IMR-90 (cell line): ENCODE data around the gene DEPDC5. TPM values are rescaled to one million over a fixed set of nuclear protein-coding genes. Genes with fewer than 3 reads are reported as not detected.

Experiments used
- ATAC-seq: fragments of 200-7000 bp; cut with Tn5 transposase; 2 replicates; pipeline ENCODE4 v1.9.1; 2020; ENCODE audit warnings: low read depth, mild to moderate bottlenecking, moderate library complexity
- BruUV-seq: library from RNA; stranded (reverse); fragments of 400-500 nt; replicated peaks from 2 replicates; lab custom pipeline; 2021; lab: Mats Ljungman, UMichigan
- CTCF ChIA-PET: fragments of 300-600 bp; formaldehyde crosslinking; extraction: SDS; loops from one replicate; lab custom pipeline; 2021; ENCODE audit warnings: antibody characterized with exemption; lab: Yijun Ruan, JAX
- POLR2A ChIA-PET: fragments of 300-600 bp; sonication (Branson Sonifier 250); formaldehyde crosslinking; loops from one replicate; lab custom pipeline; 2022; ENCODE audit warnings: antibody characterized with exemption; ENCODE audit not compliant: unreplicated experiment; lab: Charles Lee
- DNase-seq: peaks from one replicate; pipeline ENCODE4 v3.0.0; 2013
- H2AFZ ChIP-seq: replicated peaks from 2 replicates; pipeline ENCODE3; 2013; ENCODE audit warnings: low read length, mild to moderate bottlenecking; ENCODE audit not compliant: poor library complexity
- H2AK5ac ChIP-seq: 2 replicates; pipeline ENCODE4 v1.6.1; 2013; ENCODE audit warnings: low read depth, low read length, inconsistent platforms
- H2AK9ac ChIP-seq: replicated peaks from 2 replicates; pipeline ENCODE3; 2013; ENCODE audit warnings: mild to moderate bottlenecking, low read depth, low read length, moderate library complexity; ENCODE audit not compliant: poor library complexity
- H2BK120ac ChIP-seq: 2 replicates; pipeline ENCODE4 v1.6.1; 2013; ENCODE audit warnings: low read depth, low read length, inconsistent platforms
- H2BK15ac ChIP-seq: 3 replicates; pipeline ENCODE4 v1.6.1; 2013; ENCODE audit warnings: low read depth, low read length, inconsistent platforms
- H2BK20ac ChIP-seq: 2 replicates; pipeline ENCODE4 v1.6.1; 2013; ENCODE audit warnings: low read depth, mild to moderate bottlenecking, inconsistent platforms, low read length, moderate library complexity
- H2BK5ac ChIP-seq: 2 replicates; pipeline ENCODE4 v1.6.1; 2013; ENCODE audit warnings: mild to moderate bottlenecking, low read depth, low read length, inconsistent platforms; ENCODE audit not compliant: poor library complexity, severe bottlenecking
- H3K14ac ChIP-seq: replicated peaks from 2 replicates; pipeline ENCODE4 v1.6.1; 2013; ENCODE audit warnings: low read depth, low read length, inconsistent platforms
- H3K18ac ChIP-seq: 2 replicates; pipeline ENCODE4 v1.6.1; 2013; ENCODE audit warnings: low read depth, low read length, control low read depth
- H3K23ac ChIP-seq: 2 replicates; pipeline ENCODE4 v1.6.1; 2013; ENCODE audit warnings: low read depth, low read length, inconsistent platforms
- H3K27ac ChIP-seq: 2 replicates; pipeline ENCODE4 v1.5.1; 2013; ENCODE audit warnings: mild to moderate bottlenecking, control low read depth, low read length; ENCODE audit not compliant: insufficient read depth
- H3K27me3 ChIP-seq: 2 replicates; pipeline ENCODE4 v1.6.1; 2013; ENCODE audit warnings: low read length; ENCODE audit not compliant: control insufficient read depth, insufficient read depth
- H3K36me3 ChIP-seq: 2 replicates; pipeline ENCODE4 v1.6.1; 2013; ENCODE audit warnings: low read length, mixed read lengths; ENCODE audit not compliant: control insufficient read depth, insufficient read depth
- H3K4ac ChIP-seq: 2 replicates; pipeline ENCODE4 v1.6.1; 2013; ENCODE audit warnings: low read depth, low read length, inconsistent platforms
- H3K4me1 ChIP-seq: 2 replicates; pipeline ENCODE4 v1.6.1; 2013; ENCODE audit warnings: low read length, mixed read lengths; ENCODE audit not compliant: control insufficient read depth, insufficient read depth
- H3K4me2 ChIP-seq: 2 replicates; pipeline ENCODE4 v1.6.1; 2013; ENCODE audit warnings: low read depth, mild to moderate bottlenecking, control low read depth, low read length, moderate library complexity
- H3K4me3 ChIP-seq: 2 replicates; pipeline ENCODE4 v1.5.1; 2013; ENCODE audit warnings: low read depth, mild to moderate bottlenecking, control low read depth, low read length, moderate library complexity; ENCODE audit not compliant: insufficient read depth
- H3K56ac ChIP-seq: 2 replicates; pipeline ENCODE4 v1.6.1; 2013; ENCODE audit warnings: low read length, inconsistent platforms; ENCODE audit not compliant: insufficient read depth; ENCODE audit errors: extremely low read depth
- H3K79me1 ChIP-seq, 2 experiments: 2 replicates each; pipeline ENCODE4 v1.6.1; 2013; ENCODE audit warnings: low read length in 2 of 2, inconsistent platforms in 1 of 2, low read depth in 1 of 2
- H3K9ac ChIP-seq: 2 replicates; pipeline ENCODE4 v1.6.1; 2013; ENCODE audit warnings: low read depth, low read length, control low read depth
- H3K9me1 ChIP-seq: 2 replicates; pipeline ENCODE4 v1.6.1; 2013; ENCODE audit warnings: low read length, inconsistent platforms; ENCODE audit not compliant: insufficient read depth
- H3K9me3 ChIP-seq: 2 replicates; pipeline ENCODE4 v1.6.1; 2013; ENCODE audit warnings: low read length; ENCODE audit not compliant: control insufficient read depth, insufficient read depth
- H4K20me1 ChIP-seq: 2 replicates; pipeline ENCODE4 v1.6.1; 2013; ENCODE audit warnings: low read length, inconsistent platforms; ENCODE audit not compliant: insufficient read depth
- H4K5ac ChIP-seq: 2 replicates; pipeline ENCODE4 v1.6.1; 2013; ENCODE audit warnings: mild to moderate bottlenecking, low read depth, low read length, control low read depth
- H4K8ac ChIP-seq, 2 experiments: 2 replicates each; pipeline ENCODE4 v1.6.1; 2013; ENCODE audit warnings: low read depth in 2 of 2, low read length in 2 of 2, control low read depth in 1 of 2, inconsistent platforms in 1 of 2
- H4K91ac ChIP-seq: 2 replicates; pipeline ENCODE4 v1.6.1; 2013; ENCODE audit warnings: low read depth, low read length, inconsistent platforms; ENCODE audit not compliant: insufficient read depth
- BHLHE40 ChIP-seq: fragments of 150-350 bp; IDR thresholded peaks from 2 replicates; pipeline ENCODE4 v1.6.1; 2016; ENCODE audit warnings: mild to moderate bottlenecking, low read depth, low read length
- CEBPB ChIP-seq: IDR thresholded peaks from 2 replicates; pipeline ENCODE4 v1.6.1; 2012; ENCODE audit warnings: low read depth, low read length, improper control_type of control experiment
- CHD1 ChIP-seq: IDR thresholded peaks from 2 replicates; pipeline ENCODE4 v1.6.1; 2012; ENCODE audit warnings: low read depth, low read length, improper control_type of control experiment
- MAZ ChIP-seq: IDR thresholded peaks from 2 replicates; pipeline ENCODE4 v1.6.1; 2012; ENCODE audit warnings: low read depth, mild to moderate bottlenecking, low read length, improper control_type of control experiment, moderate library complexity, borderline replicate concordance
- MXI1 ChIP-seq: IDR thresholded peaks from 2 replicates; pipeline ENCODE4 v1.6.1; 2012; ENCODE audit warnings: low read depth, mild to moderate bottlenecking, low read length, moderate library complexity, borderline replicate concordance
- NFE2L2 ChIP-seq: fragments of 150-350 bp; IDR thresholded peaks from 2 replicates; pipeline ENCODE4 v1.6.1; 2016; ENCODE audit warnings: low read depth, mild to moderate bottlenecking, low read length
- POLR2A ChIP-seq: IDR thresholded peaks from 2 replicates; pipeline ENCODE4 v1.6.1; 2012; ENCODE audit warnings: mild to moderate bottlenecking, low read depth, low read length
- RCOR1 ChIP-seq: IDR thresholded peaks from 2 replicates; pipeline ENCODE4 v1.6.1; 2012; ENCODE audit warnings: mild to moderate bottlenecking, low read length, improper control_type of control experiment; ENCODE audit not compliant: insufficient replicate concordance
- WGBS, 2 experiments: methylation state at CpG; one replicate each; pipeline versions ENCODE4 v1.1.5 to v1.1.7; 2013; ENCODE audit warnings: missing lambda C conversion rate in 2 of 2; ENCODE audit not compliant: insufficient read length in 1 of 2; ENCODE audit errors: extremely low coverage in 2 of 2; 5-methylcytosine and 5-hydroxymethylcytosine counted together
- dilution Hi-C: fragments of 300-500 bp; cut with HindIII; formaldehyde crosslinking; loops from one replicate; pipeline ENCODE4 v1.14.3; 2018; ENCODE audit warnings: low sequenced_read_pairs; ENCODE audit not compliant: unreplicated experiment
- in situ Hi-C: fragments of 300-500 bp; cut with MboI; formaldehyde crosslinking; loops from 3 replicates; pipeline ENCODE4 v1.14.3; 2019; ENCODE audit warnings: low sequenced_read_pairs, inconsistent platforms, mixed read lengths
- intact Hi-C: fragments of 100-400 bp; cut with micrococcal nuclease; formaldehyde crosslinking; loops from 2 replicates; pipeline ENCODE4 v1.10.0; 2022
- polyA plus RNA-seq, 3 experiments: library from polyadenylated mRNA; depleted of rRNA; stranded (reverse); fragments of >200 nt; gene quantifications; 2 replicates each; pipeline ENCODE4 v1.2.3, GENCODE V29; 2012; ENCODE audit warnings: low replicate concordance in 1 of 3
- total RNA-seq: library from RNA; depleted of rRNA; stranded (reverse); fragments of >200 nt; gene quantifications from 2 replicates; pipeline ENCODE4 v1.2.3, GENCODE V29; 2012

Gene DEPDC5
- total and polyA plus RNA-seq, 2 of the 4 experiments (the other 2 are of a cell fraction): 6.6 to 12.9 TPM

DNA sequence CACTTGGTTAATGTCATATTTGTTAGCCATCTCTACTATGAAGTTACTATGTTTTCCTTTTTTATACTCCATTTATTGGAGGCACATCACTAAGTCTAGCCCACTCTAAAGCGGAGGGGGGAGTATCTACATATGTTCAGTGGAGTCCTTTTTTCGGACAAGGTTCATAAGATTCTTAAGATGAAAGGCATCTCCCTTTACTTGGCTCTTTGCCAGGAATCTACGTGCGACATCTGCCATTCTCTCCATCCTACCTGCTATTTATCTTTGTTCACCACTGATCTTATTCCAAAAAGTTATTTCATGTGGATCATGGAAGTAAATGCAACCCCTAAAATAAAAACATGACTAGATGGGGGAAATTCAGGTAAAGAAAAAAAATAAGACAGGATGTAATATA, 113.1 kb downstream of the DEPDC5 start:
- H4K91ac ChIP-seq: no peak overlapping the region
- H3K14ac ChIP-seq: no peak overlapping the region
- intact Hi-C loops: no loop called here
- TF ChIP-seq MAZ (no peak), CEBPB (no peak), POLR2A (no peak), RCOR1 (no peak), BHLHE40 (no peak), NFE2L2 (no peak), CHD1 (no peak), MXI1 (no peak)
- dilution Hi-C loops: no loop called here
- ATAC-seq (no peak), DNase-seq (no peak)
- no peak overlapping the region for H2BK5ac ChIP-seq
- no peak overlapping the region for H2BK15ac ChIP-seq
- ChIA-PET CTCF (no interaction called here), POLR2A (no interaction called here)
- peaks cover 7% of the 10 kb centered on the region for H3K4me1 ChIP-seq
- H2BK20ac ChIP-seq: no peak overlapping the region
- no peak overlapping the region for H2AK5ac ChIP-seq
- H3K79me1 ChIP-seq: 0 out of 4 replicates have a peak, but pooled peaks cover 0 to 9% of the 10 kb centered on the region in 2 experiments
- no CpG with 5 or more reads among the region's 4 CpGs for WGBS, 2 experiments
- in situ Hi-C loops: no loop called here
- H4K5ac ChIP-seq: no peak overlapping the region
- no peak overlapping the region for H2AFZ ChIP-seq
- peaks cover 21% of the 10 kb centered on the region for H3K9me1 ChIP-seq
- H2BK120ac ChIP-seq: no peak overlapping the region
- H3K4me2 ChIP-seq: no peak overlapping the region
- no peak overlapping the region for H3K23ac ChIP-seq
- no peak overlapping the region for H4K8ac ChIP-seq
- H4K20me1 ChIP-seq: peaks cover 13% of the 10 kb centered on the region; the same call in 1 of the 2 replicates
- H3K4ac ChIP-seq: no peak overlapping the region
- no peak overlapping the region for H3K18ac ChIP-seq
- H2AK9ac ChIP-seq: no peak overlapping the region
- no peak overlapping the region for H3K27ac ChIP-seq
- H3K9ac ChIP-seq: no peak overlapping the region
- H3K36me3 ChIP-seq: peaks cover 13% of the 10 kb centered on the region
- no peaks in the 10 kb centered on the region for H3K9me3 ChIP-seq
- no peak overlapping the region for H3K56ac ChIP-seq
- H3K4me3 ChIP-seq: no peak overlapping the region
- BruUV-seq: no TSS peak
- no peaks in the 10 kb centered on the region for H3K27me3 ChIP-seq
